ENCODE results near the gene IKZF3.

The IKZF3 gene

DNA sequence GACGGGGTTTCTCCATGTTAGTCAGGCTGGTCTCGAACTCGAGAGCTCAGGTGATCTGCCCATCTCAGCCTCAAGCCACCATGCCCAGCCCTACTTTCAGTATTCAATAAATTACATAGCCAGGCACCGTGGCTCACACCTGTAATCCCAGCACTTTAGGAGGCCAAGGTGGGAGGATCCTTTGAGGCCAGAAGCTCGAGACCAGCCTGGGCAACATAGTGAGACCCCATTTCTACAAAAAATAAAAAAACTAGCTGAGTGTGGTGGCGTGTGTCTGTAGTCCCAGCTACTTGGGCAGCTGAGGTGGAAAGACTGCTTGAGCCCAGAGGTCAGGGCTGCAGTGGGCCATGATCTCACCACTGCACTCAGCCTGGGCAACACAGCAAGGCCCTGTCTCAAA, 142.0 kb downstream of the IKZF3 start:
- ChIA-PET CTCF (interaction anchor here (0.7 to 1.2 kb wide), 2 partner anchors 69 to 100 kb away, joined by 3 to 5 read pairs; no protein-coding TSS in a partner anchor), POLR2A (interaction anchor here (0.7 to 1.4 kb wide), 2 partner anchors 8 to 34 kb away, joined by 3 read pairs; partner anchors contain the start of genes MIEN1 and PGAP3)
- Histone ChIP-seq H3K36me3 (ENCODE audit: control insufficient read depth in 2 of 2, insufficient read depth in 1 of 2, low read length in 2 of 2) (peaks cover 14 to 66% of the 10 kb centered on the region in 2 experiments; a peak in 2 of 3 replicates), H3K27ac (ENCODE audit: extremely low read depth, low read depth, low read length) (no peak overlapping the region), H3K4me1 (ENCODE audit: control insufficient read depth, insufficient read depth, low read length) (no peaks in the 10 kb centered on the region), H3K4me3 (ENCODE audit: low read depth, low read length) (no peak overlapping the region), H3K9me3 (ENCODE audit: control insufficient read depth, insufficient read depth, low read depth, low read length) (no peaks in the 10 kb centered on the region)
- TF ChIP-seq ZNF391 (tag by site-specific recombination; IDR thresholded peaks at IDR 0.05; ENCODE audit: borderline replicate concordance, low read depth): no peak
- TF ChIP-seq ZNF121 (tag by site-specific recombination; IDR thresholded peaks at IDR 0.05): peak; percentile 99
- TF ChIP-seq ZNF654 (tag by site-specific recombination; IDR thresholded peaks at IDR 0.05; ENCODE audit: low read depth): no peak
- TF ChIP-seq, protein P1, sequence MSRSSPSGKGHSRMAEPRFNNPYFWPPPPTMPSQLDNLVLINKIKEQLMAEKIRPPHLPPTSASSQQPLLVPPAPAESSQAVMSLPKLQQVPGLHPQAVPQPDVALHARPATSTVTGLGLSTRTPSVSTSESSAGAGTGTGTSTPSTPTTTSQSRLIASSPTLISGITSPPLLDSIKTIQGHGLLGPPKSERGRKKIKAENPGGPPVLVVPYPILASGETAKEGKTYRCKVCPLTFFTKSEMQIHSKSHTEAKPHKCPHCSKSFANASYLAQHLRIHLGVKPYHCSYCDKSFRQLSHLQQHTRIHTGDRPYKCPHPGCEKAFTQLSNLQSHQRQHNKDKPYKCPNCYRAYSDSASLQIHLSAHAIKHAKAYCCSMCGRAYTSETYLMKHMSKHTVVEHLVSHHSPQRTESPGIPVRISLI (tag by site-specific recombination; IDR thresholded peaks at IDR 0.05): no peak

- Histone ChIP-seq H3K36me3 (ENCODE audit: control insufficient read depth in 2 of 2, insufficient read depth in 1 of 2, low read length in 2 of 2) (peaks cover 10 to 66% of the 10 kb centered on the region in 2 experiments; a peak in 2 of 3 replicates), H3K27ac (ENCODE audit: extremely low read depth, low read depth, low read length) (no peak overlapping the region), H3K4me3 (ENCODE audit: low read depth, low read length) (no peak overlapping the region), H3K9me3 (ENCODE audit: control insufficient read depth, insufficient read depth, low read depth, low read length) (no peaks in the 10 kb centered on the region), H3K4me1 (ENCODE audit: control insufficient read depth, insufficient read depth, low read length) (no peaks in the 10 kb centered on the region)
- CTCF ChIA-PET: interaction anchor here (0.6 to 2.2 kb wide), 7 partner anchors 10 to 108 kb away, joined by 3 to 8 read pairs (median 5); partner anchors contain the start of gene PNMT
- POLR2A ChIA-PET: interaction anchor here (2.8 kb wide), 1 partner anchor 10 kb away, joined by 10 read pairs; the partner anchor contains the start of gene MIEN1
- no peak for TF ChIP-seq ZNF624 (tag by site-specific recombination; IDR thresholded peaks at IDR 0.05)
- no peak for TF ChIP-seq ZNF792 (tag by site-specific recombination; IDR thresholded peaks at IDR 0.05)
- peak; percentile 77 for TF ChIP-seq EGR2 (tag by site-specific recombination; IDR thresholded peaks at IDR 0.05; ENCODE audit: low read depth)
- peak; percentile 95 for TF ChIP-seq ZNF449 (tag by site-specific recombination; IDR thresholded peaks at IDR 0.05)
- no peak for TF ChIP-seq ZNF791 (tag by site-specific recombination; IDR thresholded peaks at IDR 0.05)
- TF ChIP-seq, protein P2, sequence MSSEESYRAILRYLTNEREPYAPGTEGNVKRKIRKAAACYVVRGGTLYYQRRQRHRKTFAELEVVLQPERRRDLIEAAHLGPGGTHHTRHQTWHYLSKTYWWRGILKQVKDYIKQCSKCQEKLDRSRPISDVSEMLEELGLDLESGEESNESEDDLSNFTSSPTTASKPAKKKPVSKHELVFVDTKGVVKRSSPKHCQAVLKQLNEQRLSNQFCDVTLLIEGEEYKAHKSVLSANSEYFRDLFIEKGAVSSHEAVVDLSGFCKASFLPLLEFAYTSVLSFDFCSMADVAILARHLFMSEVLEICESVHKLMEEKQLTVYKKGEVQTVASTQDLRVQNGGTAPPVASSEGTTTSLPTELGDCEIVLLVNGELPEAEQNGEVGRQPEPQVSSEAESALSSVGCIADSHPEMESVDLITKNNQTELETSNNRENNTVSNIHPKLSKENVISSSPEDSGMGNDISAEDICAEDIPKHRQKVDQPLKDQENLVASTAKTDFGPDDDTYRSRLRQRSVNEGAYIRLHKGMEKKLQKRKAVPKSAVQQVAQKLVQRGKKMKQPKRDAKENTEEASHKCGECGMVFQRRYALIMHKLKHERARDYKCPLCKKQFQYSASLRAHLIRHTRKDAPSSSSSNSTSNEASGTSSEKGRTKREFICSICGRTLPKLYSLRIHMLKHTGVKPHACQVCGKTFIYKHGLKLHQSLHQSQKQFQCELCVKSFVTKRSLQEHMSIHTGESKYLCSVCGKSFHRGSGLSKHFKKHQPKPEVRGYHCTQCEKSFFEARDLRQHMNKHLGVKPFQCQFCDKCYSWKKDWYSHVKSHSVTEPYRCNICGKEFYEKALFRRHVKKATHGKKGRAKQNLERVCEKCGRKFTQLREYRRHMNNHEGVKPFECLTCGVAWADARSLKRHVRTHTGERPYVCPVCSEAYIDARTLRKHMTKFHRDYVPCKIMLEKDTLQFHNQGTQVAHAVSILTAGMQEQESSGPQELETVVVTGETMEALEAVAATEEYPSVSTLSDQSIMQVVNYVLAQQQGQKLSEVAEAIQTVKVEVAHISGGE (tag by site-specific recombination; conservative IDR thresholded peaks at IDR 0.05; ENCODE audit: low read depth): no peak
- no peak for TF ChIP-seq ZNF202 (tag by site-specific recombination; IDR thresholded peaks at IDR 0.05; ENCODE audit: borderline replicate concordance)
- TF ChIP-seq GLI4 (tag by site-specific recombination; IDR thresholded peaks at IDR 0.05): no peak
- TF ChIP-seq ZNF146 (tag by site-specific recombination; IDR thresholded peaks at IDR 0.05): no peak
- peak; percentile 79 for TF ChIP-seq ZFHX2 (tag by site-specific recombination; conservative IDR thresholded peaks at IDR 0.05)
- TF ChIP-seq ZNF670 (tag by site-specific recombination; IDR thresholded peaks at IDR 0.05; ENCODE audit: low read depth): no peak
- TF ChIP-seq ZBTB48 (tag by site-specific recombination; IDR thresholded peaks at IDR 0.05): no peak
- TF ChIP-seq ZNF596 (tag by site-specific recombination; IDR thresholded peaks at IDR 0.05): no peak
- no peak for TF ChIP-seq ZNF239 (tag by site-specific recombination; IDR thresholded peaks at IDR 0.05)
- TF ChIP-seq, protein P3, sequence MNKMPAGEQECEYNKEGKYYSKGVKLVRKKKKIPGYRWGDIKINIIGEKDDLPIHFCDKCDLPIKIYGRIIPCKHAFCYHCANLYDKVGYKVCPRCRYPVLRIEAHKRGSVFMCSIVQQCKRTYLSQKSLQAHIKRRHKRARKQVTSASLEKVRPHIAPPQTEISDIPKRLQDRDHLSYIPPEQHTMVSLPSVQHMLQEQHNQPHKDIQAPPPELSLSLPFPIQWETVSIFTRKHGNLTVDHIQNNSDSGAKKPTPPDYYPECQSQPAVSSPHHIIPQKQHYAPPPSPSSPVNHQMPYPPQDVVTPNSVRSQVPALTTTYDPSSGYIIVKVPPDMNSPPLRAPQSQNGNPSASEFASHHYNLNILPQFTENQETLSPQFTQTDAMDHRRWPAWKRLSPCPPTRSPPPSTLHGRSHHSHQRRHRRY (tag by site-specific recombination; IDR thresholded peaks at IDR 0.05): no peak
- no peak for TF ChIP-seq ZNF416 (tag by site-specific recombination; IDR thresholded peaks at IDR 0.05)
- TF ChIP-seq SP7 (tag by site-specific recombination; IDR thresholded peaks at IDR 0.05): no peak
- peak; percentile 71 for TF ChIP-seq KLF1 (tag by site-specific recombination; IDR thresholded peaks at IDR 0.05)
- TF ChIP-seq ZNF560 (tag by site-specific recombination; IDR thresholded peaks at IDR 0.05; ENCODE audit: borderline replicate concordance): no peak
- no peak for TF ChIP-seq SP3 (tag by site-specific recombination; IDR thresholded peaks at IDR 0.05)
- TF ChIP-seq KLF7 (tag by site-specific recombination; IDR thresholded peaks at IDR 0.05; ENCODE audit: borderline replicate concordance): no peak
These were observed 144.4 kb downstream of the IKZF3 start for GRCh38 chr17:39719563-39720355.
